GM12874 (cell line): Measurements from ENCODE around the gene VIPR2.

Experiments
- TF ChIP-seq, protein P1 (sequence below): IDR thresholded peaks from 2 replicates; pipeline ENCODE4 v1.5.1; 2011; ENCODE audit warnings: low read depth, mild to moderate bottlenecking, control low read depth, low read length, moderate library complexity; ENCODE audit not compliant: insufficient read depth

Gene VIPR2, protein sequence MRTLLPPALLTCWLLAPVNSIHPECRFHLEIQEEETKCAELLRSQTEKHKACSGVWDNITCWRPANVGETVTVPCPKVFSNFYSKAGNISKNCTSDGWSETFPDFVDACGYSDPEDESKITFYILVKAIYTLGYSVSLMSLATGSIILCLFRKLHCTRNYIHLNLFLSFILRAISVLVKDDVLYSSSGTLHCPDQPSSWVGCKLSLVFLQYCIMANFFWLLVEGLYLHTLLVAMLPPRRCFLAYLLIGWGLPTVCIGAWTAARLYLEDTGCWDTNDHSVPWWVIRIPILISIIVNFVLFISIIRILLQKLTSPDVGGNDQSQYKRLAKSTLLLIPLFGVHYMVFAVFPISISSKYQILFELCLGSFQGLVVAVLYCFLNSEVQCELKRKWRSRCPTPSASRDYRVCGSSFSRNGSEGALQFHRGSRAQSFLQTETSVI

DNA sequence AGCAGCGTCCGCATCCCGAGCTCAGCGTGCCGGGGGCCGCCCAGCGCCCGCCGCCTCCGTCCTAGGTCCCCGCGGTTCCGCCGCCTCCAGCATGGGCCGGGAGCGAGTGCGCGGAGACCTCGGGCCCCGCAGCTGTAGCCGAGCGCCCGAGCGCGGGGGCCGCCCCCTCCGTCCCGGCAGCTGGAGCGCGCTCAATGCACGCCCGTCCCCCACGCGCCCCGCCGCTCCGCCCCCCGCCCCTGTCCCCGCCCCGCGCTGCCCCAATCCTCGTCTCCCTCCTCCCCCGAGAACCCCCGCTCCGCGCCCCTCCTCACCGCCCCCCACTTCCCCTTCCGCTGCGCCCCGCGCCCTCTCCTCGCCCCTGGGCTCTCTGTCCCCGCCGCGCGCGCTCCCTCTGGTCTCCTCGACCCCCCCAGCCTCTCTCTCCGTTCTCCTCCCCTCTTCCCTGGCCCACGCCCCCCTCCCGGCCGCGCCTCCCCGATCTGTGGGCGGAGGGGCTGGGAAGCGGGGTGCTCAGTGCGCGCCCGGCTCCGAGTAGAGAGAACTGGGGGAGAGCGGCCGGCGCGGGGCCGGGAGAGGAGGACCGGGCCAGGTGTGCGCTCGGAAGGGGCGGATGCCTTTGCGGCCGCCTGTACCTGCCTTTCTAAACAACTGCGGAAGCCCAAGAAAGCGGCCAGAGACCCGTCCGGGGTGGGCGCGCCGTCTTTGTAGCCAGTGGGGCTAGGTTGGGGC lies at the start of gene VIPR2:
VIPR2 (minus strand) TSS at position 110 of the 732 bp plus-strand sequence; CDS start at position 14, 96 bp downstream.
- TF ChIP-seq, protein P1, sequence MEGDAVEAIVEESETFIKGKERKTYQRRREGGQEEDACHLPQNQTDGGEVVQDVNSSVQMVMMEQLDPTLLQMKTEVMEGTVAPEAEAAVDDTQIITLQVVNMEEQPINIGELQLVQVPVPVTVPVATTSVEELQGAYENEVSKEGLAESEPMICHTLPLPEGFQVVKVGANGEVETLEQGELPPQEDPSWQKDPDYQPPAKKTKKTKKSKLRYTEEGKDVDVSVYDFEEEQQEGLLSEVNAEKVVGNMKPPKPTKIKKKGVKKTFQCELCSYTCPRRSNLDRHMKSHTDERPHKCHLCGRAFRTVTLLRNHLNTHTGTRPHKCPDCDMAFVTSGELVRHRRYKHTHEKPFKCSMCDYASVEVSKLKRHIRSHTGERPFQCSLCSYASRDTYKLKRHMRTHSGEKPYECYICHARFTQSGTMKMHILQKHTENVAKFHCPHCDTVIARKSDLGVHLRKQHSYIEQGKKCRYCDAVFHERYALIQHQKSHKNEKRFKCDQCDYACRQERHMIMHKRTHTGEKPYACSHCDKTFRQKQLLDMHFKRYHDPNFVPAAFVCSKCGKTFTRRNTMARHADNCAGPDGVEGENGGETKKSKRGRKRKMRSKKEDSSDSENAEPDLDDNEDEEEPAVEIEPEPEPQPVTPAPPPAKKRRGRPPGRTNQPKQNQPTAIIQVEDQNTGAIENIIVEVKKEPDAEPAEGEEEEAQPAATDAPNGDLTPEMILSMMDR: no peak

DNA sequence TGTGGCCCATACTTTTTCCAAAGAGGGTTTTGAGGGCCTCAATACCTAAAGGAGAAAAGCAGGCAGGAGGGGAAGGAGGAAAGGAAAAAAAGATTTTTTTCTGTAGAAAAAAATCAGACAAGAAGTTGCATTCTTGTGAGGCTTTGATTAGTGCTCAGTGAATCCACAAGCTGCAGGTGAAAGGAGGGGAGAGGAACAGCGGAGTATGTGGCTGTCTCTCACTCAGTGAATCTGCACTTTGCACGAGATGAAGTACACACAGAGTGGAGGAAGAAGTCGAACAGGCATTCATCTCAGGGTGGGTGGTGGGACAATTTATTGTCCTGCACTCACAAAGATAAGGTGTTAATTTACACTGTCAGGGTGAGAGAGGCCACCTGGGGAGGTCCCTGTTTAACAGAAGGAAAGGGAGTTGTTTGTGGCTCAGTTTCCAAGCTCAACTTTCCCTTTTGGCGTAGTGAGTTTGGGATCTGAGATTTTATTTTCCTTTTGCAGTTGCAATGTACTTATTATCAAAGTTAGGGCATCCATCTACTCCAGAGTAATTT lies 49.0 kb upstream of the VIPR2 start:
- TF ChIP-seq, protein P1: no peak

DNA sequence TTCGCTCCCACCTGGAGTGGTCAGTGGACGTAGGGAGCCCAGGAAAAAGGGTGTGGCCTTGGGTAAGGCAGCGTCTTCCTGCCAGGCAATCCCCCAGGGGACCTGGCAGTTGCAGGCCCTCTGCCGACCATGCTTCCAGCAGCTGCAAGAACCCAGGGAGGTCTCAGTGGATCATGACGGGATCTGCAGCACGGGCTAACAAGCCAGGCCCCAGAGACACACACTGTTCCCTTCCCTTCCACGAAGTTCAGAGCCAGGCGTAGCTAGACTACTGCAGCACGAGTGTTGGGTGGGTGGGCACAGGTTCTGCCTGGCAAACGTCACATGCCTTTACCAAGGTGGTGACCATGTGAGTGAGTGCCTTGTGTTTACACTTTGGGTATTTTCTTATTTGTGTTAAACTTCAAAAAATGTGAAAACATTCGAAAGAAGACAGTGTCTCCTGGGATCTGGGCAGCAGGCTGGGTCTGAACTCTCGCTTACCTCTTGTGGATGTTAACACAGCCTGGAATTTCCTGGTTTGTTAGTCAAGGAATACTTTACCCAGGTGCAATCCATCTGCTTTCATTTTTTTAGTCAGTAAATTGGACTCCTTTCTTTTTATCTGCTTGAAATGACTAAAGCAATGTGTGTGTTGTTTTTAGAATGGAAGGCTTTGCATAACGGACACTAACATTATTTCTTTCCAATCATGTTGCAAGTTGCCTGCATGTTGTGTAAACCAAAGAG lies 48.2 kb upstream of the VIPR2 start:
- TF ChIP-seq, protein P1: no peak

DNA sequence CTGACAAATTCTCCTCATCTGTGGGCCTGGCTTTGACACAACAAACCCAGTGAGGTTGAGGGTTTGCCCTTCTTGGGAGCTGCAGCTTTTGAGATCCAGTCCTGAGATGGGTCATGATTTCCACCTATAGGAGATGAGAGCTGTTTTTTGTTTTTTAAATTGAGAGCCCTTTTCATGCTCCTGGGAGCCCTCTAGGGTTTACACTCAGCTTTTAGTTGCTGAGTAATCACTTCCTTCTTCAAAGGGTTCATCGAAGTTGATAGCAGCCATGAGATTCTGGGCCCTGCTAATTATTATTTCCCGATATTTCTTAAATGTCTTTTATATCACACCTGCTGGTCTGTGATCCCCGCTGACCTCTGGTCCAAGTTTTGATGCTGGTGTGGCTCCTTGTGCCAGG lies 47.3 kb upstream of the VIPR2 start:
- TF ChIP-seq, protein P1: no peak

DNA sequence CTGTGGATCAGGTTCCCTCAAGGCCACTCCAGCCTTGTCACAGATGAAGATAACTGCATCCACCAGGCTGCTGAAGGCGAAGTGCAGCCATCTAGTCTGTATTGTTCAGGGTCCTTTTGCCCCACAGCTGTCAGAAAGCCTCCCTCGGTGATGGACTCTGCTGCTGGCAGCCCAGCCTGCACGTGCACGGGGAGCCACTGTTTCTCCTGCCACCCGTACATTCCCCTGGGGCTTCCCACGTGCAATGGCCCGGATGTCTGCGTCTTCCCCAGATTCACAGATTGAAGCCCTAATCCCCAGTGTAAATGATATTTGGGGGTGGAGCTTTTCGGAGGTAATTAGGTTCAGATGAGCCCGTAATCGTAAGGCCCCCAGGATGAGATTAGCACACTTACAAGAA lies 46.6 kb upstream of the VIPR2 start:
- TF ChIP-seq, protein P1: no peak

DNA sequence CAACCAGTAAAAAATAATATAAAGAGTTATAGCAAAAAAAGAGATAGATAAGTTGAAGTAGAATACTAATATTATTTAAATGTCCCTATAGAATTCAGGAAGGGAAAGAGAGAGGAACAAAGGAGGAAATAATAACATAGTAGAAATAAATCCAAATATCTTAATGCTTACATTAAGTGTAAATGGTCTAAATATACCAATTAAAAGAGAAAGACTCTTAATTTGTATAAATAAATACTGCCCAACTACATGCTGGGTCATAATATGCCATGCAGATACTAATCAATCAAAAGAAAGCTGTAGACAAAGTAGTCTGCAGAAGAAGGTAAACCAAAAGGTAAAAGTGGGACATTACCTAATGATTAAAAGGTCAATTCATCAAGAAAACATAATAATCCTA lies 43.3 kb upstream of the VIPR2 start:
- TF ChIP-seq, protein P1: no peak

DNA sequence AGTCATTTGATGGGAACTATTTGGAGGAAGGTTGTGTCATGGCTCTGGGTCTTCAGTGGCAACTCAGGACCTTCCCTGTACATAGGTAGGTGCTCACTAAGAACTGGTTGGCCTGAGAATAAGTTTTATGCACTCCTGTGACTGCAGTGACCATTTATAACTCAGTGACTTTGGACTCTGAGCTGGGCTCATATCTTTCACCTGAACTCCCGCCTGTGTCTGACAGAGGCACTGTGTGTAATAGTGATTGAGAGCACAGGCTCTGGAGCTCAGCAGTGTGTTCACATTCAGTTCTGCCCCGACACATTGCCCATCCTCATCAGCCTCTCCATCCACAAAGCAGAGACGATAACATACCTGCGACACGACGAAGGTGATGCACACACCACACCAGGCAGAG lies 34.6 kb upstream of the VIPR2 start:
- TF ChIP-seq, protein P1: no peak
